Rectal smooth muscle tissue (tissue), 1 donor: ENCODE data around the gene DEK.
A peak's percentile ranks its signal among the peaks of the same experiment; 100 is the strongest.
"Not testable (repeated sequence)": the region's sequence is repeated elsewhere in the genome, so short reads cannot be mapped to it uniquely, and the experiment has no call there.

Experiments used
- H3K27ac ChIP-seq: one replicate; pipeline ENCODE4 v1.7.0; 2013; ENCODE audit warnings: low read depth, low read length, inconsistent platforms
- H3K27me3 ChIP-seq: one replicate; pipeline ENCODE4 v1.7.0; 2013; ENCODE audit warnings: low read length; ENCODE audit not compliant: control insufficient read depth, insufficient read depth
- H3K36me3 ChIP-seq: one replicate; pipeline ENCODE4 v1.7.0; 2013; ENCODE audit warnings: low read length; ENCODE audit not compliant: control insufficient read depth, insufficient read depth
- H3K4me1 ChIP-seq: one replicate; pipeline ENCODE4 v1.7.0; 2013; ENCODE audit warnings: low read length; ENCODE audit not compliant: control insufficient read depth, insufficient read depth
- H3K4me3 ChIP-seq: one replicate; pipeline ENCODE4 v1.7.0; 2013; ENCODE audit warnings: low read length
- H3K9ac ChIP-seq: one replicate; pipeline ENCODE4 v1.7.0; 2013; ENCODE audit warnings: low read length

Gene DEK

GRCh38 chr6:18226451-18227105 is 37.8 kb downstream of the DEK start:
- not testable (repeated sequence) for H3K27ac ChIP-seq, H3K36me3 ChIP-seq, H3K9ac ChIP-seq, H3K4me3 ChIP-seq, H3K27me3 ChIP-seq, H3K4me1 ChIP-seq

GRCh38 chr6:18221288-18221615 is 43.1 kb downstream of the DEK start:
- Histone ChIP-seq H3K4me1 (no peaks in the 10 kb centered on the region), H3K27ac (no peak overlapping the region), H3K27me3 (no peaks in the 10 kb centered on the region), H3K36me3 (peaks cover 4% of the 10 kb centered on the region), H3K9ac (no peak overlapping the region), H3K4me3 (no peak overlapping the region)

- Histone ChIP-seq H3K27ac (no peak overlapping the region), H3K9ac (no peak overlapping the region), H3K36me3 (peaks cover 4% of the 10 kb centered on the region), H3K27me3 (no peaks in the 10 kb centered on the region), H3K4me3 (no peak overlapping the region), H3K4me1 (no peaks in the 10 kb centered on the region)
Observed at GRCh38 chr6:18219591-18219990, 44.7 kb downstream of the DEK start.

GRCh38 chr6:18218233-18218632 is 46.1 kb downstream of the DEK start:
- no peaks in the 10 kb centered on the region for H3K4me1 ChIP-seq
- no peak overlapping the region for H3K9ac ChIP-seq
- H3K36me3 ChIP-seq: peaks cover 4% of the 10 kb centered on the region
- H3K27ac ChIP-seq: no peak overlapping the region
- H3K4me3 ChIP-seq: no peak overlapping the region
- H3K27me3 ChIP-seq: no peaks in the 10 kb centered on the region

GRCh38 chr6:18216411-18216810 is 47.9 kb downstream of the DEK start:
- no peak overlapping the region for H3K9ac ChIP-seq
- H3K27me3 ChIP-seq: no peaks in the 10 kb centered on the region
- peaks cover 4% of the 10 kb centered on the region for H3K36me3 ChIP-seq
- H3K4me1 ChIP-seq: no peaks in the 10 kb centered on the region
- no peak overlapping the region for H3K27ac ChIP-seq
- no peak overlapping the region for H3K4me3 ChIP-seq

- H3K36me3 ChIP-seq: peaks cover 4% of the 10 kb centered on the region
- no peak overlapping the region for H3K9ac ChIP-seq
- no peaks in the 10 kb centered on the region for H3K4me1 ChIP-seq
- no peak overlapping the region for H3K27ac ChIP-seq
- no peaks in the 10 kb centered on the region for H3K27me3 ChIP-seq
- no peak overlapping the region for H3K4me3 ChIP-seq
Observed at GRCh38 chr6:18215436-18215835, 48.9 kb downstream of the DEK start.

- H3K4me1 ChIP-seq: peaks cover 2% of the 10 kb centered on the region
- no peaks in the 10 kb centered on the region for H3K27me3 ChIP-seq
- no peak overlapping the region for H3K9ac ChIP-seq
- H3K27ac ChIP-seq: no peak overlapping the region
- H3K36me3 ChIP-seq: peaks cover 4% of the 10 kb centered on the region
- H3K4me3 ChIP-seq: no peak overlapping the region
Observed at GRCh38 chr6:18214003-18214402, 50.3 kb downstream of the DEK start.

- H3K36me3 ChIP-seq: peaks cover 2% of the 10 kb centered on the region
- H3K27ac ChIP-seq: no peak overlapping the region
- peaks cover 2% of the 10 kb centered on the region for H3K4me1 ChIP-seq
- no peak overlapping the region for H3K9ac ChIP-seq
- H3K27me3 ChIP-seq: no peaks in the 10 kb centered on the region
- no peak overlapping the region for H3K4me3 ChIP-seq
Observed at GRCh38 chr6:18213439-18213838, 50.9 kb downstream of the DEK start.

GRCh38 chr6:18212231-18212630 is 52.1 kb downstream of the DEK start:
- Histone ChIP-seq H3K4me3 (no peak overlapping the region), H3K9ac (no peak overlapping the region), H3K4me1 (peaks cover 7% of the 10 kb centered on the region), H3K27ac (no peak overlapping the region), H3K36me3 (no peaks in the 10 kb centered on the region), H3K27me3 (no peaks in the 10 kb centered on the region)

GRCh38 chr6:18211338-18211737 is 53.0 kb downstream of the DEK start:
- no peaks in the 10 kb centered on the region for H3K27me3 ChIP-seq
- no peak overlapping the region for H3K9ac ChIP-seq
- H3K4me3 ChIP-seq: no peak overlapping the region
- H3K4me1 ChIP-seq: peaks cover 7% of the 10 kb centered on the region
- no peaks in the 10 kb centered on the region for H3K36me3 ChIP-seq
- no peak overlapping the region for H3K27ac ChIP-seq

- Histone ChIP-seq H3K9ac (no peak overlapping the region), H3K36me3 (no peaks in the 10 kb centered on the region), H3K27ac (no peak overlapping the region), H3K27me3 (no peaks in the 10 kb centered on the region), H3K4me1 (peaks cover 7% of the 10 kb centered on the region), H3K4me3 (no peak overlapping the region)
Observed at GRCh38 chr6:18210707-18211106, 53.6 kb downstream of the DEK start.

- no peak overlapping the region for H3K9ac ChIP-seq
- H3K4me1 ChIP-seq: peaks cover 7% of the 10 kb centered on the region
- no peak overlapping the region for H3K4me3 ChIP-seq
- H3K27me3 ChIP-seq: no peaks in the 10 kb centered on the region
- H3K27ac ChIP-seq: peak overlapping the region; percentile 40
- no peaks in the 10 kb centered on the region for H3K36me3 ChIP-seq
Observed at GRCh38 chr6:18209539-18210197, 54.7 kb downstream of the DEK start.

- not testable (repeated sequence) for H3K27ac ChIP-seq, H3K9ac ChIP-seq, H3K36me3 ChIP-seq, H3K4me1 ChIP-seq, H3K4me3 ChIP-seq, H3K27me3 ChIP-seq
Observed at GRCh38 chr6:18208778-18209177, 55.6 kb downstream of the DEK start.
